HFFc6 (cell line): ENCODE data around the gene POU6F1. TPM values are rescaled to one million over a fixed set of nuclear protein-coding genes. Genes with fewer than 3 reads are reported as not detected.
"Not testable (repeated sequence)": the region's sequence is repeated elsewhere in the genome, so short reads cannot be mapped to it uniquely, and the experiment has no call there.

Experiments
- DNase-seq: peaks from one replicate; pipeline ENCODE4 v3.0.0-alpha.2; 2018
- H3K27ac Mint-ChIP-seq: 2 replicates; pipeline ENCODE4 v1.8.0; 2020; ENCODE audit warnings: mild to moderate bottlenecking, mixed read lengths
- H3K27me3 Mint-ChIP-seq: 2 replicates; pipeline ENCODE4 v1.8.0; 2021; ENCODE audit warnings: mild to moderate bottlenecking, moderate library complexity, mixed read lengths; ENCODE audit not compliant: insufficient read depth
- H3K36me3 Mint-ChIP-seq: 2 replicates; pipeline ENCODE4 v1.8.0; 2021; ENCODE audit warnings: low read depth, mixed read lengths
- H3K4me1 Mint-ChIP-seq: 2 replicates; pipeline ENCODE4 v1.8.0; 2020; ENCODE audit warnings: low read depth, mixed read lengths
- H3K4me3 Mint-ChIP-seq: 2 replicates; pipeline ENCODE4 v1.8.0; 2020; ENCODE audit warnings: mild to moderate bottlenecking, moderate library complexity, mixed read lengths
- H3K9me3 Mint-ChIP-seq: 2 replicates; pipeline ENCODE4 v1.8.0; 2020; ENCODE audit warnings: mild to moderate bottlenecking, mixed read lengths
- CTCF ChIP-seq: fragments of 200-600 bp; sonication (generic); IDR thresholded peaks from 2 replicates; pipeline ENCODE4 v1.5.0; 2021; ENCODE audit warnings: antibody characterized with exemption, mild to moderate bottlenecking
- total RNA-seq, 6 experiments: library from RNA; stranded (reverse); fragmentation: NEBNext Ultra II Directional; extraction: Animal tissue kit (Norgen Biotek cat#: 25700); gene quantifications; 2 replicates in 1 of 6; 3 replicates in 5 of 6; pipeline ENCODE4 v1.2.3, GENCODE V29; 2021

POU6F1 gene
- total RNA-seq, 6 experiments from 2014 or later: 3.6 to 5.8 (median 4.2) TPM

- no peak for TF ChIP-seq CTCF
- peak overlapping the region; percentile 99 for H3K27ac Mint-ChIP-seq
- no peaks in the 10 kb centered on the region for H3K9me3 Mint-ChIP-seq
- H3K4me3 Mint-ChIP-seq: peak overlapping the region; percentile 94
- peaks cover 36% of the 10 kb centered on the region for H3K4me1 Mint-ChIP-seq
- DNase-seq: no peak
- H3K36me3 Mint-ChIP-seq: peaks cover 26% of the 10 kb centered on the region
- no peaks in the 10 kb centered on the region; the same call in none of the 2 replicates for H3K27me3 Mint-ChIP-seq
These were observed 20.2 kb upstream of the POU6F1 start for GRCh38 chr12:51238037-51238509.

- no peak overlapping the region for H3K27ac Mint-ChIP-seq
- H3K36me3 Mint-ChIP-seq: 0 out of 2 replicates have a peak, but pooled peaks cover under 1% of the 10 kb centered on the region
These were observed 16.7 kb upstream of the POU6F1 start for GRCh38 chr12:51234530-51234929.

GRCh38 chr12:51232642-51233041 is 14.8 kb upstream of the POU6F1 start:
- Mint-ChIP-seq H3K4me1 (no peaks in the 10 kb centered on the region), H3K27me3 (0 out of 2 replicates have a peak, but pooled peaks cover 2% of the 10 kb centered on the region), H3K36me3 (no peaks in the 10 kb centered on the region), H3K27ac (no peak overlapping the region), H3K9me3 (no peaks in the 10 kb centered on the region), H3K4me3 (no peak overlapping the region)
- TF ChIP-seq CTCF: no peak
- no peak for DNase-seq

More at GRCh38 chr12:51234530-51234929, 16.7 kb upstream of the POU6F1 start:
- TF ChIP-seq CTCF: no peak
- peaks cover 8% of the 10 kb centered on the region for H3K4me1 Mint-ChIP-seq
- no peaks in the 10 kb centered on the region for H3K9me3 Mint-ChIP-seq
- no peak for DNase-seq
- no peak overlapping the region for H3K4me3 Mint-ChIP-seq
- H3K27me3 Mint-ChIP-seq: no peaks in the 10 kb centered on the region; the same call in none of the 2 replicates

GRCh38 chr12:51229116-51229809 is 11.4 kb upstream of the POU6F1 start:
- H3K27me3 Mint-ChIP-seq: 0 out of 2 replicates have a peak, but pooled peaks cover 2% of the 10 kb centered on the region
- no peak for DNase-seq
- no peaks in the 10 kb centered on the region for H3K36me3 Mint-ChIP-seq
- H3K4me3 Mint-ChIP-seq: no peak overlapping the region
- no peak for TF ChIP-seq CTCF
- no peak overlapping the region for H3K27ac Mint-ChIP-seq
- H3K9me3 Mint-ChIP-seq: no peaks in the 10 kb centered on the region
- no peaks in the 10 kb centered on the region for H3K4me1 Mint-ChIP-seq

DNA sequence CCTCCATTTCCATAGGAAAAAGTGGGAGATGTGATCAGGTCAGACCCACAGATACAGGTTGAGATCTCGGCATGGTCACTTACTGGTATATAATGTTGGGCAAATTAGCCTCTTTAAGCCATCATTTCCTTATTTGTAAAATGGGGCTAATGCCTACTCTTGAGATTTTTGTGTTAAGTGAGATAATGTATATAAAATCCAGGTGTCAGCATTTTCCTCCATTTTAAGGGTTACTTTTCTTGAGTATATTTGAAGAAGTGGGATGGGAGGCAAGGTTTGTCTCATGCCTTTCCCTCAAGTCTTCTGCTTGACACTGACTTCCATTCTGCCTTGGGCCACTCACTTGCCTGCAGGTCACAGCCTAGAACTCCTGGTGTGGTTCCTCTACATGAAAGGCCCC is 10.1 kb upstream of the POU6F1 start:
- H3K4me3 Mint-ChIP-seq: no peak overlapping the region
- H3K4me1 Mint-ChIP-seq: no peaks in the 10 kb centered on the region
- no peak overlapping the region for H3K27ac Mint-ChIP-seq
- 0 out of 2 replicates have a peak, but pooled peaks cover 2% of the 10 kb centered on the region for H3K27me3 Mint-ChIP-seq
- no peak for TF ChIP-seq CTCF
- no peaks in the 10 kb centered on the region for H3K9me3 Mint-ChIP-seq
- no peaks in the 10 kb centered on the region for H3K36me3 Mint-ChIP-seq
- no peak for DNase-seq

DNA sequence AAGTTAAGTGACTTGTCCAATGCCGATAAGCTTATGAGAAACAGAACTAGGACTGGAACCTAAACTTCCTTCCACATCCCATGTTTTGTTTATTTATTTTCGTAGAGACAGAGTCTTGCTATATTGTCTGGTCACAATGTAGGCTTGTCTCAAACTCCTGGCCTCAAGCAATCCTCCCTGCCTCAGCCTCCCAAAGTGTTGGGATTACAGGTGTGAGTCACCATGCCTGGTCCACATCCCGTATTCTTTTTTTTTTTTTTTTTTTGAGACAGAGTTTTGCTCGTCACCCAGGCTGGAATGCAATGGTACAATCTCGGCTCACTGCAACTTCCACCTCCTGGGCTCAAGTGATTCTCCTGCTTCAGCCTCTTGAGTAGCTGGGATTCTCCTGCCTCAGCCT is 9.2 kb upstream of the POU6F1 start:
- not testable (repeated sequence) for H3K4me3 Mint-ChIP-seq, H3K4me1 Mint-ChIP-seq, H3K36me3 Mint-ChIP-seq, DNase-seq, H3K27me3 Mint-ChIP-seq, H3K9me3 Mint-ChIP-seq, H3K27ac Mint-ChIP-seq
